ENCODE data around the gene CPNE7.

The CPNE7 gene

DNA sequence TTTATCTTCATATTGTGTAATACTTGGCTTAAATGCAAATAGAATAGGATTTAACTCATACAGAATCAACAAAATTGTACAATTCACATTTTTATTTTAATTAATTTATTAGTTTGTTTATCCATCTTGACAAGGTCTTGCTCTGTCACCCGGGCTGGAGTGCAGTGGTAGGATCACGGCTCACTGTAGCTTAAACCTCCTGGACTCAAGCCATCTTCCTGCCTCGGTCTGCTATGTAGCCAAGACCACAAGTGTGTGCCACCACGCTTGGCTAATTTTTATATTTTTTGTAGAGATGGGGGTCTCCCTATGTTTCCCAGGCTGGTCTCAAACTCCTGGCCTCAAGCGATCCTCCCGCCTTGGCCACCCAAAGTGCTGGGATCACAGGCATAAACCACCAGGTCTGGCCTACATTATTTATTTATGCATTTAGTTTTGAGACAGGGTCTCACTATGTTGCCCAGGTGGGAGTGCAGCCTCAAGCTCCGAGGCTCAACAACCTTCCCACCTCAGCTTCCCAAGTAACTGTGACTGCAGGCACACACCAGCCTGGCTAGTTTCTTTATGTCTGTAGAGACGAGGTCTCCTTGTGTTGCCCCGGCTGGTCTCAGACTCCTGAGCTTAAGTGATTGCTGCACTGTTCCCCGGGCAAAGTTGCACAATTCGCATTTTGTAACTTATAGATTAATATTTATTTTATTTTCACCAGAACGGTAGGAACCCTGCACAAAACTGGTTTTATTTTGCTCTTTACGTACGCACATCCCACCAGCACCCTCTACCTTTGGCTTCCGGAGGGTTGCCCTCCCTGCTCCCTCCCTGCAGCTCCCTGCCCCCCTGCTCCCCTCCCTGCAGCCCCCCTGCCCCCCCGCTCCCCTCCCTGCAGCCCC lies 42.8 kb downstream of the CPNE7 start:
- H3K4me3 ChIP-seq (ENCODE audit: low read depth, low read length): no peak overlapping the region
- TF ChIP-seq, protein P1, sequence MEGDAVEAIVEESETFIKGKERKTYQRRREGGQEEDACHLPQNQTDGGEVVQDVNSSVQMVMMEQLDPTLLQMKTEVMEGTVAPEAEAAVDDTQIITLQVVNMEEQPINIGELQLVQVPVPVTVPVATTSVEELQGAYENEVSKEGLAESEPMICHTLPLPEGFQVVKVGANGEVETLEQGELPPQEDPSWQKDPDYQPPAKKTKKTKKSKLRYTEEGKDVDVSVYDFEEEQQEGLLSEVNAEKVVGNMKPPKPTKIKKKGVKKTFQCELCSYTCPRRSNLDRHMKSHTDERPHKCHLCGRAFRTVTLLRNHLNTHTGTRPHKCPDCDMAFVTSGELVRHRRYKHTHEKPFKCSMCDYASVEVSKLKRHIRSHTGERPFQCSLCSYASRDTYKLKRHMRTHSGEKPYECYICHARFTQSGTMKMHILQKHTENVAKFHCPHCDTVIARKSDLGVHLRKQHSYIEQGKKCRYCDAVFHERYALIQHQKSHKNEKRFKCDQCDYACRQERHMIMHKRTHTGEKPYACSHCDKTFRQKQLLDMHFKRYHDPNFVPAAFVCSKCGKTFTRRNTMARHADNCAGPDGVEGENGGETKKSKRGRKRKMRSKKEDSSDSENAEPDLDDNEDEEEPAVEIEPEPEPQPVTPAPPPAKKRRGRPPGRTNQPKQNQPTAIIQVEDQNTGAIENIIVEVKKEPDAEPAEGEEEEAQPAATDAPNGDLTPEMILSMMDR (IDR thresholded peaks at IDR 0.05; ENCODE audit: low read depth, low read length): no peak
- no peak for TF ChIP-seq MAX (IDR thresholded peaks at IDR 0.05; ENCODE audit: low read depth, low read length)
- DNase-seq (ENCODE audit: low read depth): peak; percentile 54

DNA sequence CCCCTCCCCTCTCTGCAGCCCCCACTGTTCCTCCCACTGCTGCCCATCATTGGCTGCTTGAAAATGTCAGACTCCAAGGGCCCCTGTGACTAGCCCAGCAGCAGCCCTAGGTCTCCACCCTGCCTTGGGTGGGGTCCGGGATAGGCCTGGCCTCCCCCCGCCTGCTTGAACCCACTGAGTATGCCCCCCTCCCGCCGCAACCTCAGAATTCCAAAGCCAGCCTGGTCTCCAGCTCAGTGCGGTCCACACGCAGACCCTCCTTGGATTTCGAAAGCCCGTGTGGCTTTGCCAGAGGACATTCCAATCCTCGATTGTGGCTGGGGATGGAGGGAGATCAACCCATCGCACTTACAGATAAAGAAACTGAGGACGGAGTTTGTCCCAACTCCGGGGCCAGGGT lies 44.3 kb downstream of the CPNE7 start:
- no peak for DNase-seq (ENCODE audit: low read depth)
- no peak overlapping the region for H3K4me3 ChIP-seq (ENCODE audit: low read depth, low read length)
- no peak for TF ChIP-seq MAX (IDR thresholded peaks at IDR 0.05; ENCODE audit: low read depth, low read length)
- TF ChIP-seq, protein P1 (IDR thresholded peaks at IDR 0.05; ENCODE audit: low read depth, low read length): no peak
- TF ChIP-seq MYC (IDR thresholded peaks at IDR 0.05; ENCODE audit: low read depth, low read length): no peak
- no peak for TF ChIP-seq POLR2A (IDR thresholded peaks at IDR 0.05; ENCODE audit: extremely low read depth, insufficient read length)

- peak; percentile 46 for DNase-seq (ENCODE audit: low read depth)
- no peak for TF ChIP-seq MYC (IDR thresholded peaks at IDR 0.05; ENCODE audit: low read depth, low read length)
- no peak for TF ChIP-seq MAX (IDR thresholded peaks at IDR 0.05; ENCODE audit: low read depth, low read length)
- TF ChIP-seq, protein P1 (IDR thresholded peaks at IDR 0.05; ENCODE audit: low read depth, low read length): no peak
- TF ChIP-seq POLR2A (IDR thresholded peaks at IDR 0.05; ENCODE audit: extremely low read depth, insufficient read length): no peak
- H3K4me3 ChIP-seq (ENCODE audit: low read depth, low read length): no peak overlapping the region
Measured at GRCh38 chr16:89620406-89620841, 44.9 kb downstream of the CPNE7 start.

- no peak overlapping the region for H3K4me3 ChIP-seq (ENCODE audit: low read depth, low read length)
- TF ChIP-seq MAX (IDR thresholded peaks at IDR 0.05; ENCODE audit: low read depth, low read length): no peak
- TF ChIP-seq POLR2A (IDR thresholded peaks at IDR 0.05; ENCODE audit: extremely low read depth, insufficient read length): no peak
- TF ChIP-seq MYC (IDR thresholded peaks at IDR 0.05; ENCODE audit: low read depth, low read length): no peak
- TF ChIP-seq, protein P1 (IDR thresholded peaks at IDR 0.05; ENCODE audit: low read depth, low read length): no peak
- DNase-seq (ENCODE audit: low read depth): no peak
Measured at GRCh38 chr16:89621136-89621697, 45.7 kb downstream of the CPNE7 start.

GRCh38 chr16:89621698-89622409 lies 46.3 kb downstream of the CPNE7 start:
- DNase-seq (ENCODE audit: low read depth): no peak
- TF ChIP-seq MYC (IDR thresholded peaks at IDR 0.05; ENCODE audit: low read depth, low read length) (no peak), MAX (IDR thresholded peaks at IDR 0.05; ENCODE audit: low read depth, low read length) (no peak), POLR2A (IDR thresholded peaks at IDR 0.05; ENCODE audit: extremely low read depth, insufficient read length) (no peak)
- TF ChIP-seq, protein P1 (IDR thresholded peaks at IDR 0.05; ENCODE audit: low read depth, low read length): no peak
- no peak overlapping the region for H3K4me3 ChIP-seq (ENCODE audit: low read depth, low read length)
